CD4-positive, alpha-beta T cell treated with Interleukin-2 at 100 ng/mL for 4 hours (primary cell): ENCODE results near the gene CYP1A1.

Experiments used
- DNase-seq: peaks from one replicate; pipeline ENCODE4 v3.0.0-alpha.2; 2020; ENCODE audit warnings: low spot score

The CYP1A1 gene

DNA sequence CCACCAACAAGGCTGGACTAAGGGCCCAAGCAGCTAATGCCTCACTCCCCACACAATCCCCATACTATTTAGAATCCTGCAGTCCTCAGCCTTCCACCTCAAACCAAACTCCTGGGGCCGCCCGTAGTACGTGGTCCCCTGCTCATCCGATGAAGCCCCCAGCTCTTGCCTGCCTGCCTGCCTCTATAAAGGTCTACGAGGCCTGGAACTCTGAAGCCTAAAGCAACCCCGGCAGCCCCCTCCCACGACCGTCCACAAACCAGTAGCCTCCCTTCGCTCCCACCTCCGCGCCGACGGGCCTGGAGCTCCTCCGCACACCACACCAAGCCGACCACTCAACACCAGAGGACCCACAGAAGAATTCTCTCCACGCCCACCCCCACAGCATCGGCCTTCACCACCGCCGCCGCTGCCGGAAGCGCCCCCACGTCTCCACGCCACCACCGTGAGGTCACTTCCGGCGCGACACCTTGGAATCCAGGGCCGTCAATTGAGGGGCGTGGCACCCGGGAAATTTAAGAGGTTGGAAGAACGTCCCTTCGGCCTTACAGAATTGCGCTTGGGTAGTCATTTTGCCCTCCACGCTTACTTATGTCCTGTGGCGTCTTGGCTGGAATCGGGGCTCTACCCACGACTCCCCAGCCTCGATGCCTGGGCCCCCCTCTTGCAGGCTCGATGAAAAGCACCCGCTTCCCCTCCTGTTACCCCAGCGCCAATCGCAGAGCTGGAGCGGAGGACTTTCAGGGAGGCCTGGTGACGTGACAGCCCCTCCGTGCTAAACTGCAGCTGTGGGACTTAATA lies 29.5 kb downstream of the CYP1A1 start, which contains the start of gene EDC3:
TSS of gene EDC3 (minus strand) at position 428 of the 801 bp plus-strand sequence. CDS start 20,900 bp downstream, outside the sequence.
- peak; percentile 83 for DNase-seq

GRCh38 chr15:74692327-74692726 lies 33.0 kb downstream of the CYP1A1 start:
- DNase-seq: no peak

GRCh38 chr15:74683758-74684157 lies 41.6 kb downstream of the CYP1A1 start:
- no peak for DNase-seq

- no peak for DNase-seq
Measured at GRCh38 chr15:74682954-74683353, 42.4 kb downstream of the CYP1A1 start.

DNA sequence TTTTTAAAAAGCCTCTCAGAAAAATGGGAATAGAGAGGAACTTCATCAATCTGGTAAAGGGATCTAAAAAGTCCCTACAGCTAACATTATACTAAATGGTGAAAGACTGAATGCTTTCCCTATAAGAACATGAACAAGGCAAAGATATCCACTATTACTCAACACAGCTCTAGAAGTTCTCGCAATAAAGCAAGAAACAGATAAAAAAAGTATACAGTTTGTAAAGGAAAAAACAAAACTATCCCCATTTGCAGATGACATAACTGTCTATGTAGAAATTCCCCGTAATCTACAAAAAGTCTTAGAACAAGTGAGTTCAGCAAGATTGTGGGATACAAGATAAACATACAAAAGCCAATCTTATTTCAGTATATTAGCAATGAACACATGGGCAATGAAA lies 44.9 kb downstream of the CYP1A1 start:
- no peak for DNase-seq

GRCh38 chr15:74676801-74677200 lies 48.5 kb downstream of the CYP1A1 start:
- no peak for DNase-seq

DNA sequence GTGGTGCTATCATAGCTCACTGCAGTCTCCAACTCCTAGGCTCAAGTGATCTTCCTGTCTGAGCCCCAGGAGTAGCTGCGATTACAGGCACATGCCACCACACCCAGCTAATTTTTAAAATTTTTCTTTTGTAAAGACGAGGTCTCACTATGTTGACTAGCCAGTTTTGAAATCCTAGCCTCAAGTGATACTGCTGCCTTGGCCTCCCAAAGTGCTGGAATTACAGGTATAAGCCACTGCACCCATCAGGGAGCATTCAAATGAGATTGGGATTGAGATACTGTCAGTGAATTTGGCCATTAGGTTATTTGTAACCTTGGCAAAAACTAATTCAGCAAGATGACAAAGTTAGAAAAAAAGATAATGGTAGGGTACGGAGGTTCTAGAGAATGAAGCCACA lies 51.2 kb downstream of the CYP1A1 start:
- no peak for DNase-seq

DNA sequence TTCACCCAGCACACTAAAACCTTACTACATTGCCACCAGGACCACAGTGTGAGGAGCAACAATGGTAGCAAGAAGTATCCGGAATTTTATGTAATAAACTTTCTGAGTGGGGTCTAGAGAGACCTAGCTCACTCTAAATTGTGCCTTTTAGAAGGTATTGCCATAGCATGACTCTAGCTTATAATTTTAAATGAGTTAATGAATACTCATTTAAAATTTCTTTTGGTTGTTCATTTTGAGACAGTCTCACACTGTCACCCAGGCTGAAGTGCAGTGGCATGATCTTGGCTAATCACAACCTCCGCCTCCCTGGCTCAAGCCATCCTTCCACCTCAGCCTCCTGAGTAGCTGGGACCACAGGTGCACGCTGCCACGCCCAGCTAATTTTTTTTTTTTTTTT lies 55.7 kb downstream of the CYP1A1 start:
- DNase-seq: no peak
